Epithelial cell of esophagus (primary cell): ENCODE data around the gene ASB4.

Experiments used
- DNase-seq: peaks from one replicate; pipeline ENCODE4 v3.0.0; 2010; ENCODE audit warnings: low read depth
- H3K4me3 ChIP-seq: 2 replicates; pipeline ENCODE4 v1.5.1; 2011; ENCODE audit warnings: mild to moderate bottlenecking, low read length, control low read depth
- CTCF ChIP-seq: IDR thresholded peaks from 2 replicates; pipeline ENCODE4 v1.5.1; 2011; ENCODE audit warnings: low read depth, mild to moderate bottlenecking, low read length, control low read depth, inconsistent platforms; ENCODE audit not compliant: insufficient read depth; ENCODE audit errors: missing control alignments

ASB4 gene

GRCh38 chr7:95579318-95579717 lies 93.6 kb downstream of the ASB4 start:
- H3K4me3 ChIP-seq, result no peak overlapping the region
- TF ChIP-seq CTCF, result no peak
- no peak for DNase-seq

GRCh38 chr7:95581467-95581866 lies 95.7 kb downstream of the ASB4 start:
- no peak for TF ChIP-seq CTCF
- no peak for DNase-seq
- no peak overlapping the region for H3K4me3 ChIP-seq

- no peak for TF ChIP-seq CTCF
- DNase-seq, result no peak
These were observed 97.0 kb downstream of the ASB4 start for GRCh38 chr7:95582578-95583293.

GRCh38 chr7:95583834-95584621 lies 98.3 kb downstream of the ASB4 start:
- TF ChIP-seq CTCF, result no peak
- H3K4me3 ChIP-seq, result no peak overlapping the region
- DNase-seq, result no peak

More at GRCh38 chr7:95582578-95583293, 97.0 kb downstream of the ASB4 start:
- H3K4me3 ChIP-seq, result no peak overlapping the region

GRCh38 chr7:95584769-95585425 lies 99.2 kb downstream of the ASB4 start:
- DNase-seq, result no peak
- no peak overlapping the region for H3K4me3 ChIP-seq
- no peak for TF ChIP-seq CTCF

GRCh38 chr7:95585426-95585789 lies 99.7 kb downstream of the ASB4 start:
- no peak for DNase-seq
- no peak for TF ChIP-seq CTCF
- no peak overlapping the region for H3K4me3 ChIP-seq

- no peak for DNase-seq
- no peak overlapping the region for H3K4me3 ChIP-seq
- no peak for TF ChIP-seq CTCF
These were observed 101.2 kb downstream of the ASB4 start for GRCh38 chr7:95586951-95587301.
